ENCODE results near the gene SASH1. TPM values are rescaled to one million over a fixed set of nuclear protein-coding genes. Genes with fewer than 3 reads are reported as not detected.

The SASH1 gene
- total RNA-seq, 2 experiments from 2014 or later = 0.03 to 0.47 TPM

GRCh38 chr6:148479497-148479896, 136.9 kb downstream of the SASH1 start:
- DNase-seq (no peak), ATAC-seq (no peak)
- Mint-ChIP-seq H3K4me3 (no peak overlapping the region), H3K4me1 (no peaks in the 10 kb centered on the region), H3K9me3 (ENCODE audit: low read depth) (no peaks in the 10 kb centered on the region), H3K36me3 (no peaks in the 10 kb centered on the region), H3K27ac (no peak overlapping the region), H3K27me3 (peaks cover 10% of the 10 kb centered on the region)
- CTCF ChIA-PET = no interaction called here

GRCh38 chr6:148487461-148487860, 144.8 kb downstream of the SASH1 start:
- Mint-ChIP-seq H3K4me3 (no peak overlapping the region), H3K36me3 (no peaks in the 10 kb centered on the region), H3K4me1 (no peaks in the 10 kb centered on the region), H3K27me3 (peaks cover 28% of the 10 kb centered on the region), H3K9me3 (ENCODE audit: low read depth) (no peaks in the 10 kb centered on the region), H3K27ac (no peak overlapping the region)
- DNase-seq = no peak
- no peak for ATAC-seq
- CTCF ChIA-PET = no interaction called here

GRCh38 chr6:148491638-148492251, 149.1 kb downstream of the SASH1 start:
- no peaks in the 10 kb centered on the region for H3K4me1 Mint-ChIP-seq

GRCh38 chr6:148492654-148493290, 150.1 kb downstream of the SASH1 start:
- Mint-ChIP-seq H3K27ac (no peak overlapping the region), H3K4me3 (no peak overlapping the region), H3K4me1 (no peaks in the 10 kb centered on the region), H3K27me3 (peaks cover 23% of the 10 kb centered on the region), H3K9me3 (ENCODE audit: low read depth) (no peaks in the 10 kb centered on the region), H3K36me3 (no peaks in the 10 kb centered on the region)
- ATAC-seq (no peak), DNase-seq (no peak)
- CTCF ChIA-PET = no interaction called here

More at GRCh38 chr6:148491638-148492251, 149.1 kb downstream of the SASH1 start:
- H3K4me3 Mint-ChIP-seq = no peak overlapping the region
- no peaks in the 10 kb centered on the region for H3K36me3 Mint-ChIP-seq
- CTCF ChIA-PET = no interaction called here
- no peaks in the 10 kb centered on the region for H3K9me3 Mint-ChIP-seq (ENCODE audit: low read depth)
- no peak overlapping the region for H3K27ac Mint-ChIP-seq
- H3K27me3 Mint-ChIP-seq = peaks cover 23% of the 10 kb centered on the region
- ATAC-seq = no peak
- DNase-seq = no peak

GRCh38 chr6:148493424-148493823, 150.8 kb downstream of the SASH1 start:
- Mint-ChIP-seq H3K27ac (no peak overlapping the region), H3K27me3 (peaks cover 18% of the 10 kb centered on the region), H3K4me3 (no peak overlapping the region), H3K9me3 (ENCODE audit: low read depth) (no peaks in the 10 kb centered on the region), H3K4me1 (no peaks in the 10 kb centered on the region), H3K36me3 (no peaks in the 10 kb centered on the region)
- CTCF ChIA-PET = no interaction called here
- DNase-seq (no peak), ATAC-seq (no peak)

- Mint-ChIP-seq H3K4me1 (no peaks in the 10 kb centered on the region), H3K9me3 (ENCODE audit: low read depth) (no peaks in the 10 kb centered on the region), H3K27ac (no peak overlapping the region), H3K27me3 (peaks cover 13% of the 10 kb centered on the region), H3K4me3 (no peak overlapping the region), H3K36me3 (no peaks in the 10 kb centered on the region)
- ATAC-seq = no peak
- no peak for DNase-seq
- CTCF ChIA-PET = no interaction called here
These were observed 151.6 kb downstream of the SASH1 start for GRCh38 chr6:148494226-148494625.

GRCh38 chr6:148495029-148495428, 152.4 kb downstream of the SASH1 start:
- peaks cover 15% of the 10 kb centered on the region for H3K27me3 Mint-ChIP-seq
- ATAC-seq (no peak), DNase-seq (no peak)
- H3K36me3 Mint-ChIP-seq = no peaks in the 10 kb centered on the region
- no peak overlapping the region for H3K4me3 Mint-ChIP-seq
- CTCF ChIA-PET = no interaction called here
- no peak overlapping the region for H3K27ac Mint-ChIP-seq
- no peaks in the 10 kb centered on the region for H3K9me3 Mint-ChIP-seq (ENCODE audit: low read depth)
- no peaks in the 10 kb centered on the region for H3K4me1 Mint-ChIP-seq

- Mint-ChIP-seq H3K27ac (no peak overlapping the region), H3K27me3 (peaks cover 31% of the 10 kb centered on the region), H3K36me3 (no peaks in the 10 kb centered on the region), H3K4me3 (no peak overlapping the region), H3K4me1 (no peaks in the 10 kb centered on the region), H3K9me3 (ENCODE audit: low read depth) (no peaks in the 10 kb centered on the region)
- CTCF ChIA-PET = no interaction called here
- ATAC-seq (no peak), DNase-seq (no peak)
These were observed 154.6 kb downstream of the SASH1 start for GRCh38 chr6:148497257-148497656.

GRCh38 chr6:148497717-148498116, 155.1 kb downstream of the SASH1 start:
- CTCF ChIA-PET = no interaction called here
- ATAC-seq (no peak), DNase-seq (no peak)
- Mint-ChIP-seq H3K36me3 (no peaks in the 10 kb centered on the region), H3K4me1 (no peaks in the 10 kb centered on the region), H3K9me3 (ENCODE audit: low read depth) (no peaks in the 10 kb centered on the region), H3K27ac (no peak overlapping the region), H3K27me3 (peaks cover 32% of the 10 kb centered on the region), H3K4me3 (no peak overlapping the region)

GRCh38 chr6:148500402-148500801, 157.8 kb downstream of the SASH1 start:
- no peaks in the 10 kb centered on the region for H3K4me1 Mint-ChIP-seq
- CTCF ChIA-PET = no interaction called here
- H3K27me3 Mint-ChIP-seq = peaks cover 27% of the 10 kb centered on the region
- H3K4me3 Mint-ChIP-seq = no peak overlapping the region
- H3K9me3 Mint-ChIP-seq (ENCODE audit: low read depth) = no peaks in the 10 kb centered on the region
- no peak overlapping the region for H3K27ac Mint-ChIP-seq
- DNase-seq = no peak
- no peak for ATAC-seq
- H3K36me3 Mint-ChIP-seq = no peaks in the 10 kb centered on the region

GRCh38 chr6:148501178-148501590, 158.5 kb downstream of the SASH1 start:
- no peak for ATAC-seq
- Mint-ChIP-seq H3K9me3 (ENCODE audit: low read depth) (no peaks in the 10 kb centered on the region), H3K27ac (no peak overlapping the region), H3K4me1 (no peaks in the 10 kb centered on the region), H3K4me3 (no peak overlapping the region), H3K36me3 (no peaks in the 10 kb centered on the region), H3K27me3 (peaks cover 27% of the 10 kb centered on the region)
- no peak for DNase-seq
- CTCF ChIA-PET = no interaction called here

GRCh38 chr6:148502083-148502772, 159.6 kb downstream of the SASH1 start:
- no peak for DNase-seq
- H3K4me3 Mint-ChIP-seq = no peak overlapping the region
- ATAC-seq = no peak
- H3K4me1 Mint-ChIP-seq = no peaks in the 10 kb centered on the region
- H3K27ac Mint-ChIP-seq = no peak overlapping the region
- H3K9me3 Mint-ChIP-seq (ENCODE audit: low read depth) = no peaks in the 10 kb centered on the region
- CTCF ChIA-PET = no interaction called here
- peaks cover 33% of the 10 kb centered on the region for H3K27me3 Mint-ChIP-seq
- H3K36me3 Mint-ChIP-seq = no peaks in the 10 kb centered on the region

GRCh38 chr6:148502773-148503135, 160.1 kb downstream of the SASH1 start:
- no peak overlapping the region for H3K27ac Mint-ChIP-seq
- peaks cover 37% of the 10 kb centered on the region for H3K27me3 Mint-ChIP-seq
- ATAC-seq (no peak), DNase-seq (no peak)
- no peak overlapping the region for H3K4me3 Mint-ChIP-seq
- H3K36me3 Mint-ChIP-seq = no peaks in the 10 kb centered on the region
- H3K4me1 Mint-ChIP-seq = no peaks in the 10 kb centered on the region
- H3K9me3 Mint-ChIP-seq (ENCODE audit: low read depth) = no peaks in the 10 kb centered on the region
- CTCF ChIA-PET = no interaction called here

GRCh38 chr6:148503703-148504102, 161.1 kb downstream of the SASH1 start:
- H3K9me3 Mint-ChIP-seq (ENCODE audit: low read depth) = no peaks in the 10 kb centered on the region
- no peaks in the 10 kb centered on the region for H3K36me3 Mint-ChIP-seq
- H3K27ac Mint-ChIP-seq = no peak overlapping the region
- DNase-seq (no peak), ATAC-seq (no peak)
- CTCF ChIA-PET = no interaction called here
- peaks cover 45% of the 10 kb centered on the region for H3K27me3 Mint-ChIP-seq
- no peak overlapping the region for H3K4me3 Mint-ChIP-seq
- H3K4me1 Mint-ChIP-seq = no peaks in the 10 kb centered on the region
